Neural crest cell (in vitro differentiated cells): ENCODE results near the gene PIAS1. TPM values are rescaled to one million over a fixed set of nuclear protein-coding genes. Genes with fewer than 3 reads are reported as not detected.

ENCODE experiments used
- DNase-seq: peaks from one replicate; pipeline ENCODE4 v3.0.0; 2021; ENCODE audit warnings: low read depth, mixed read lengths, low spot score
- H3K27ac Mint-ChIP-seq: one replicate; pipeline ENCODE4 v1.8.0; 2021; ENCODE audit warnings: mild to moderate bottlenecking, mixed read lengths; ENCODE audit not compliant: unreplicated experiment
- H3K27me3 Mint-ChIP-seq: 2 replicates; pipeline ENCODE4 v1.8.0; 2021; ENCODE audit warnings: low read depth, mild to moderate bottlenecking, mixed read lengths
- H3K36me3 Mint-ChIP-seq: 2 replicates; pipeline ENCODE4 v1.8.0; 2021; ENCODE audit warnings: low read depth, mild to moderate bottlenecking, mixed read lengths
- H3K4me1 Mint-ChIP-seq: 2 replicates; pipeline ENCODE4 v1.8.0; 2021; ENCODE audit warnings: mixed read lengths
- H3K4me3 Mint-ChIP-seq: one replicate; pipeline ENCODE4 v1.8.0; 2021; ENCODE audit warnings: mild to moderate bottlenecking, mixed read lengths
- H3K9me3 Mint-ChIP-seq: 2 replicates; pipeline ENCODE4 v1.8.0; 2021; ENCODE audit warnings: mixed read lengths
- total RNA-seq: library from RNA; stranded (reverse); gene quantifications from 2 replicates; pipeline ENCODE4 v1.2.1, GENCODE V29; 2021
- TF ChIP-seq, protein P1 (sequence below): fragments of 200-600 bp; sonication (generic); conservative IDR thresholded peaks from 2 replicates; pipeline ENCODE4 v1.5.0; 2021; ENCODE audit warnings: antibody characterized with exemption, mild to moderate bottlenecking

The PIAS1 gene
- total RNA-seq, 1 donor from 2014 or later, result 41.3 TPM

DNA sequence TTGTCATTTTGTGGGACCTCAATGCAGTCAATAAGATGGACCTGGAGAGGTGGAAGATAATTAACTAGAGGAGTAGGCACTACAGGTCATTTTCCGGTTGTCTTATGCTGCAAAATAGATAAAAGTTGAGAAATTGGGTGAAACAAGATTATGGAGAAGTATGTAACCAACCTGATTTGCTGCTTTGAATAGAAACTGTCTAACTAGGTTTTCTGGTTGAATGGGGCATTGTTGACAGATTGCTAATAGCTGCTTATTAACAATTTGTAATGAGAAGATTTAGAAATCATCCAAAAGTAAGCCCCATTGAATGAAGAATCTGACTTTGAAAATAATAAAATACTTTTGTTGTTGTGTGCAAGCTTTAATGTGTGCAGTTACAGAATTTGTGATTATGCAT is 26.2 kb downstream of the PIAS1 start:
- no peaks in the 10 kb centered on the region for H3K27me3 Mint-ChIP-seq
- H3K4me1 Mint-ChIP-seq, result peaks cover 53% of the 10 kb centered on the region
- no peak overlapping the region for H3K4me3 Mint-ChIP-seq
- TF ChIP-seq, protein P1, sequence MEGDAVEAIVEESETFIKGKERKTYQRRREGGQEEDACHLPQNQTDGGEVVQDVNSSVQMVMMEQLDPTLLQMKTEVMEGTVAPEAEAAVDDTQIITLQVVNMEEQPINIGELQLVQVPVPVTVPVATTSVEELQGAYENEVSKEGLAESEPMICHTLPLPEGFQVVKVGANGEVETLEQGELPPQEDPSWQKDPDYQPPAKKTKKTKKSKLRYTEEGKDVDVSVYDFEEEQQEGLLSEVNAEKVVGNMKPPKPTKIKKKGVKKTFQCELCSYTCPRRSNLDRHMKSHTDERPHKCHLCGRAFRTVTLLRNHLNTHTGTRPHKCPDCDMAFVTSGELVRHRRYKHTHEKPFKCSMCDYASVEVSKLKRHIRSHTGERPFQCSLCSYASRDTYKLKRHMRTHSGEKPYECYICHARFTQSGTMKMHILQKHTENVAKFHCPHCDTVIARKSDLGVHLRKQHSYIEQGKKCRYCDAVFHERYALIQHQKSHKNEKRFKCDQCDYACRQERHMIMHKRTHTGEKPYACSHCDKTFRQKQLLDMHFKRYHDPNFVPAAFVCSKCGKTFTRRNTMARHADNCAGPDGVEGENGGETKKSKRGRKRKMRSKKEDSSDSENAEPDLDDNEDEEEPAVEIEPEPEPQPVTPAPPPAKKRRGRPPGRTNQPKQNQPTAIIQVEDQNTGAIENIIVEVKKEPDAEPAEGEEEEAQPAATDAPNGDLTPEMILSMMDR, result no peak
- no peaks in the 10 kb centered on the region for H3K36me3 Mint-ChIP-seq
- no peaks in the 10 kb centered on the region for H3K9me3 Mint-ChIP-seq
- no peak for DNase-seq
- H3K27ac Mint-ChIP-seq, result no peak overlapping the region

DNA sequence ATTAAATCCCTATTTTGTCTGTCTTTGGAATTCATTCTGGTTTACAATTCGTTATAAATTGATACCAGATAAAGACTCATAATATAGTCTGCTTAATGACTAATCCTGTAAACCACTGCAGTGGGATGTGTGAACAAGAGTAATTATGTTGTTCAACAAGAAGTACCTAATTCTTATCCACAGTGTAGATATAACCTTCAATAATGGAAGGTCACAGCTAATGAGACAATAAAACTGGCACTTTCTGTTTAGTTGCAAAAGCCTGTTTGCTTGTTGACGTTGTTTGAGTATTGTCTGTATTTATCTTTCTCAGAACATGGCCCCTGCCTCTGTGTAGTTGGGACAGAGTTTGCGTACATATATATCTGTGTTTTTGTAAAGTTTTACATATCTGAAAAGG is 26.7 kb downstream of the PIAS1 start:
- peaks cover 53% of the 10 kb centered on the region for H3K4me1 Mint-ChIP-seq
- no peaks in the 10 kb centered on the region for H3K9me3 Mint-ChIP-seq
- DNase-seq, result no peak
- no peaks in the 10 kb centered on the region for H3K36me3 Mint-ChIP-seq
- H3K4me3 Mint-ChIP-seq, result no peak overlapping the region
- TF ChIP-seq, protein P1, result no peak
- no peaks in the 10 kb centered on the region for H3K27me3 Mint-ChIP-seq
- H3K27ac Mint-ChIP-seq, result no peak overlapping the region

DNA sequence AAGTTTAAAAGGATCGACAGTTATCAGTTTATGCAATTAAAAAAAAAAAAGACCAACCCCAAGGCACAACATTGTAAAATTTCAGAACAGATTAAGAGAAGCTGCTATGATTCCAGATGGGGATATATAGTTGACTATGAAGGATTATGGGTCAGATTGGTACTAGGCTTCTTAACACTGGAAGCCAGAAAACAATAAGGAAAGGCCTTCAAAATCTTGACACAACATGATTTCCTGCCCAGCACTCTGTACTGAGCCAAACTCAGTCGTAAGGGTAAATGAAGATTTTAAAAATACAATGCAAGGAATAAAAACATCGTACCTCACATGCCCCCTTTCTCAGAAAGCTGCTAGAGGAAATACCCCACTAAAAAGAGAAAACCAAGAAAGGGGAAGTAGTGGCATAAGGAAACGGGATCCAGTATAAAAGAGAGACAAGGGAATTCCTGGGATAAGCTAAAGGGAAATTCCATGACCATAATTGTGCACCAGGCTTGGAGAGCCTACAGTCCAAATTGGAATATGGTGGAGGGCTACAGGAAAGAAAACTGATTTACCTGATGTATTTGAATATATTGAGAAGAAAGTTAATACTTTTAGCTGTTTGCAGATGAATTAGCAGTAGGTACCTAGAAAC is 27.9 kb downstream of the PIAS1 start:
- no peaks in the 10 kb centered on the region for H3K27me3 Mint-ChIP-seq
- no peak for DNase-seq
- TF ChIP-seq, protein P1, result no peak
- peaks cover 54% of the 10 kb centered on the region for H3K4me1 Mint-ChIP-seq
- no peak overlapping the region for H3K27ac Mint-ChIP-seq
- H3K36me3 Mint-ChIP-seq, result peaks cover 2% of the 10 kb centered on the region
- H3K4me3 Mint-ChIP-seq, result no peak overlapping the region
- H3K9me3 Mint-ChIP-seq, result no peaks in the 10 kb centered on the region

DNA sequence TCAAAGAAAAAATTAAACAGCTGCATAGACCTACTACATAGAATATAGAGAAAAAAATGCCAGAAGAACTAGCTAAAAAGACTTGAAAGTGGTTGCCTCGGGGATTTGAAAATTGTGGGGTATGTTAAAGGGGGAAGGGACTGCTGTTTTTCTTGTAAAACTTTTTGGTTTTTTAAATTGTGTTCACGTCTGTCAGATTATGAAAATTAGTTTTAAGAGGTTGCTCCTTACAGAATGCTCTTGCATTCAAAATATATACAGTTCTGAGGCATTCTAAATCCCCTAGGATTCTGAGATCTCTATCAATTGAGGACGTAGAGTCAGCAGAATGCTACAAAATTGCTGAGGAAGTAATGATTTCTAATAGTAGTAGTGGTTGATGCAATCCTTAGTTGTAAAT is 28.6 kb downstream of the PIAS1 start:
- Mint-ChIP-seq H3K36me3 (peaks cover 2% of the 10 kb centered on the region), H3K27ac (no peak overlapping the region), H3K27me3 (no peaks in the 10 kb centered on the region), H3K4me3 (no peak overlapping the region), H3K9me3 (no peaks in the 10 kb centered on the region), H3K4me1 (peaks cover 48% of the 10 kb centered on the region)
- no peak for DNase-seq
- TF ChIP-seq, protein P1, result no peak

DNA sequence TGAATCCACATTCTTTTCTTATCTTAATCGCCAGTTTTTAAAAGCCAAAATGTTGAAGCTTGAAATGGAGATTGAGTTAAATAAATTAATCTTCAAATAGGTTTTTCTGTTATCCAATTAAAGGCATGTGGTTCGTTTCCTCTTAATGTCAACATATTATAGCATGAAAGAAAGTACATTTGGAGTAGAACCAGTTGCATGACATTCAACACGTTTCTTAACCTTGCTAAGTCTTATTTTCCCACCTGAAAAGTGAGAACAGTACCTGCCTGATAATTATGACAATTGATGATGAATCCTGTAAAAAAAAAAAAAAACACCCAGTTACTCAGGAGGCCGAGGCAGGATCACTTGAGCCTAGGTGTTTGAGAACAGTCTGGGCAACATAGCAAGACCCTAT is 29.3 kb downstream of the PIAS1 start:
- H3K4me3 Mint-ChIP-seq, result no peak overlapping the region
- DNase-seq, result no peak
- peaks cover 42% of the 10 kb centered on the region for H3K4me1 Mint-ChIP-seq
- H3K9me3 Mint-ChIP-seq, result no peaks in the 10 kb centered on the region
- H3K36me3 Mint-ChIP-seq, result peaks cover 2% of the 10 kb centered on the region
- no peak overlapping the region for H3K27ac Mint-ChIP-seq
- H3K27me3 Mint-ChIP-seq, result no peaks in the 10 kb centered on the region
- TF ChIP-seq, protein P1, result no peak
